Liver (tissue), 9 donors: Measurements from ENCODE around the gene TUBA4A. TPM values are rescaled to one million over a fixed set of nuclear protein-coding genes. Genes with fewer than 3 reads are reported as not detected.

Source experiments
- DNase-seq: peaks from one replicate; pipeline ENCODE4 v3.0.0-alpha.2; 2017; ENCODE audit warnings: low spot score
- H3K27ac ChIP-seq, 2 donors: one replicate each; pipeline ENCODE4 v1.7.0; 2013; ENCODE audit warnings: inconsistent platforms in 2 of 2, low read length in 2 of 2, control low read depth in 1 of 2, low read depth in 1 of 2, mild to moderate bottlenecking in 1 of 2
- H3K27me3 ChIP-seq, 4 donors: one replicate each; pipeline versions ENCODE4 v1.6.1 to v1.7.0; 2013; ENCODE audit warnings: low read length in 3 of 4, inconsistent platforms in 1 of 4, mild to moderate bottlenecking in 1 of 4, moderate library complexity in 1 of 4; ENCODE audit not compliant: control insufficient read depth in 4 of 4, insufficient read depth in 4 of 4
- H3K36me3 ChIP-seq, 4 donors: one replicate each; pipeline versions ENCODE4 v1.6.1 to v1.7.0; 2013; ENCODE audit warnings: low read length in 3 of 4, mild to moderate bottlenecking in 3 of 4, low read depth in 1 of 4, moderate library complexity in 1 of 4; ENCODE audit not compliant: control insufficient read depth in 4 of 4, insufficient read depth in 3 of 4
- H3K4me1 ChIP-seq, 4 donors: one replicate each; pipeline versions ENCODE4 v1.6.1 to v1.7.0; 2013; ENCODE audit warnings: low read length in 3 of 4, mild to moderate bottlenecking in 3 of 4, moderate library complexity in 1 of 4; ENCODE audit not compliant: control insufficient read depth in 4 of 4, insufficient read depth in 4 of 4
- H3K4me3 ChIP-seq, 3 donors: one replicate each; pipeline versions ENCODE4 v1.6.1 to v1.7.0; 2013; ENCODE audit warnings: low read length in 3 of 3, control low read depth in 1 of 3, low read depth in 1 of 3, mild to moderate bottlenecking in 1 of 3
- H3K9ac ChIP-seq, 2 donors: one replicate each; pipeline ENCODE4 v1.7.0; 2013; ENCODE audit warnings: low read length in 2 of 2, mild to moderate bottlenecking in 2 of 2, moderate library complexity in 2 of 2, control low read depth in 1 of 2, low read depth in 1 of 2
- H3K9me3 ChIP-seq, 4 donors: one replicate each; pipeline versions ENCODE4 v1.6.1 to v1.7.0; 2013; ENCODE audit warnings: low read length in 3 of 4; ENCODE audit not compliant: control insufficient read depth in 4 of 4
- ATF3 ChIP-seq: IDR thresholded peaks from 2 replicates; pipeline ENCODE4 v1.6.1; 2016; ENCODE audit warnings: antibody characterized with exemption
- CTCF ChIP-seq: fragments of 150-350 bp; IDR thresholded peaks from 2 replicates; pipeline ENCODE4 v1.5.1; 2017; ENCODE audit warnings: improper control_type of control experiment, low read depth, low read length; ENCODE audit not compliant: missing input control
- EGR1 ChIP-seq, 2 donors: IDR thresholded peaks; 2 replicates each; pipeline ENCODE4 v1.6.1; 2016 to 2018; ENCODE audit warnings: antibody characterized with exemption in 2 of 2, low read depth in 2 of 2
- FOXA1 ChIP-seq: IDR thresholded peaks from 2 replicates; pipeline ENCODE4 v1.6.1; 2016; ENCODE audit warnings: antibody characterized with exemption
- FOXA2 ChIP-seq: IDR thresholded peaks from 2 replicates; pipeline ENCODE4 v1.6.1; 2016; ENCODE audit warnings: antibody characterized with exemption
- GABPA ChIP-seq, 2 donors: IDR thresholded peaks in 1 of 2; conservative IDR thresholded peaks in 1 of 2; 2 replicates each; pipeline ENCODE4 v1.6.1; 2016; ENCODE audit warnings: antibody characterized with exemption in 2 of 2, mild to moderate bottlenecking in 1 of 2, moderate library complexity in 1 of 2
- HNF4A ChIP-seq, 2 donors: conservative IDR thresholded peaks; 2 replicates each; pipeline ENCODE4 v1.6.1; 2016; ENCODE audit warnings: antibody characterized with exemption in 2 of 2, mild to moderate bottlenecking in 2 of 2
- HNF4G ChIP-seq: IDR thresholded peaks from 2 replicates; pipeline ENCODE4 v1.6.1; 2016; ENCODE audit warnings: antibody characterized with exemption
- MAX ChIP-seq: IDR thresholded peaks from 2 replicates; pipeline ENCODE4 v1.6.1; 2016; ENCODE audit warnings: antibody characterized with exemption
- NR2F2 ChIP-seq: IDR thresholded peaks from 2 replicates; pipeline ENCODE4 v1.6.1; 2016; ENCODE audit warnings: antibody characterized with exemption
- RAD21 ChIP-seq, 2 donors: IDR thresholded peaks; 2 replicates each; pipeline ENCODE4 v1.6.1; 2016; ENCODE audit warnings: antibody characterized with exemption in 2 of 2, mild to moderate bottlenecking in 2 of 2
- SP1 ChIP-seq: IDR thresholded peaks from 2 replicates; pipeline ENCODE4 v1.6.1; 2018; ENCODE audit warnings: antibody characterized with exemption, mild to moderate bottlenecking
- TAF1 ChIP-seq: conservative IDR thresholded peaks from 2 replicates; pipeline ENCODE4 v1.6.1; 2016; ENCODE audit warnings: antibody characterized with exemption, mild to moderate bottlenecking
- YY1 ChIP-seq: IDR thresholded peaks from 2 replicates; pipeline ENCODE4 v1.6.1; 2016; ENCODE audit warnings: antibody characterized with exemption, mild to moderate bottlenecking
- ZBTB33 ChIP-seq: IDR thresholded peaks from 2 replicates; pipeline ENCODE4 v1.6.1; 2016; ENCODE audit warnings: antibody characterized with exemption
- WGBS: extraction: QIAGEN DNeasy Blood & Tissue Kit; methylation state at CpG from one replicate; pipeline ENCODE4 v1.1.7; 2013; 5-methylcytosine and 5-hydroxymethylcytosine counted together
- polyA plus RNA-seq, 2 donors: library from polyadenylated mRNA; stranded (reverse) in 1 of 2; unstranded in 1 of 2; fragments of 200-250 nt in 1 of 2; fragments of >200 nt in 1 of 2; fragmentation: Nextera tagmentation in 1 of 2; extraction: Ambion mirVana in 1 of 2; gene quantifications; one replicate each; pipeline versions ENCODE4 v1.2.1 to v1.2.3, GENCODE V29; 2013 to 2015
- total RNA-seq, 2 donors: library from RNA; depleted of rRNA; stranded (reverse); fragments of >200 nt; gene quantifications; one replicate each; pipeline ENCODE4 v1.2.3, GENCODE V29; 2014
- TF ChIP-seq, protein P1 (sequence below): IDR thresholded peaks from 2 replicates; pipeline ENCODE4 v1.6.1; 2016; ENCODE audit warnings: antibody characterized with exemption, mild to moderate bottlenecking
- donor health status: healthy.
- donor health status: healthy.
- donor health status: healthy.
- donor health status: healthy.
- donor health status: healthy.

The TUBA4A gene
- total and polyA plus RNA-seq, 4 donors, result 16.2 to 63.1 (median 31.6) TPM

- TF ChIP-seq, protein P1, sequence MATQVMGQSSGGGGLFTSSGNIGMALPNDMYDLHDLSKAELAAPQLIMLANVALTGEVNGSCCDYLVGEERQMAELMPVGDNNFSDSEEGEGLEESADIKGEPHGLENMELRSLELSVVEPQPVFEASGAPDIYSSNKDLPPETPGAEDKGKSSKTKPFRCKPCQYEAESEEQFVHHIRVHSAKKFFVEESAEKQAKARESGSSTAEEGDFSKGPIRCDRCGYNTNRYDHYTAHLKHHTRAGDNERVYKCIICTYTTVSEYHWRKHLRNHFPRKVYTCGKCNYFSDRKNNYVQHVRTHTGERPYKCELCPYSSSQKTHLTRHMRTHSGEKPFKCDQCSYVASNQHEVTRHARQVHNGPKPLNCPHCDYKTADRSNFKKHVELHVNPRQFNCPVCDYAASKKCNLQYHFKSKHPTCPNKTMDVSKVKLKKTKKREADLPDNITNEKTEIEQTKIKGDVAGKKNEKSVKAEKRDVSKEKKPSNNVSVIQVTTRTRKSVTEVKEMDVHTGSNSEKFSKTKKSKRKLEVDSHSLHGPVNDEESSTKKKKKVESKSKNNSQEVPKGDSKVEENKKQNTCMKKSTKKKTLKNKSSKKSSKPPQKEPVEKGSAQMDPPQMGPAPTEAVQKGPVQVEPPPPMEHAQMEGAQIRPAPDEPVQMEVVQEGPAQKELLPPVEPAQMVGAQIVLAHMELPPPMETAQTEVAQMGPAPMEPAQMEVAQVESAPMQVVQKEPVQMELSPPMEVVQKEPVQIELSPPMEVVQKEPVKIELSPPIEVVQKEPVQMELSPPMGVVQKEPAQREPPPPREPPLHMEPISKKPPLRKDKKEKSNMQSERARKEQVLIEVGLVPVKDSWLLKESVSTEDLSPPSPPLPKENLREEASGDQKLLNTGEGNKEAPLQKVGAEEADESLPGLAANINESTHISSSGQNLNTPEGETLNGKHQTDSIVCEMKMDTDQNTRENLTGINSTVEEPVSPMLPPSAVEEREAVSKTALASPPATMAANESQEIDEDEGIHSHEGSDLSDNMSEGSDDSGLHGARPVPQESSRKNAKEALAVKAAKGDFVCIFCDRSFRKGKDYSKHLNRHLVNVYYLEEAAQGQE, result no peak
- TF ChIP-seq YY1, result no peak
- peak; percentile 16 to 57 for TF ChIP-seq HNF4A (conservative IDR thresholded peaks at IDR 0.05)
Observed at GRCh38 chr2:219298759-219299371, 45.1 kb upstream of the TUBA4A start (continued).

DNA sequence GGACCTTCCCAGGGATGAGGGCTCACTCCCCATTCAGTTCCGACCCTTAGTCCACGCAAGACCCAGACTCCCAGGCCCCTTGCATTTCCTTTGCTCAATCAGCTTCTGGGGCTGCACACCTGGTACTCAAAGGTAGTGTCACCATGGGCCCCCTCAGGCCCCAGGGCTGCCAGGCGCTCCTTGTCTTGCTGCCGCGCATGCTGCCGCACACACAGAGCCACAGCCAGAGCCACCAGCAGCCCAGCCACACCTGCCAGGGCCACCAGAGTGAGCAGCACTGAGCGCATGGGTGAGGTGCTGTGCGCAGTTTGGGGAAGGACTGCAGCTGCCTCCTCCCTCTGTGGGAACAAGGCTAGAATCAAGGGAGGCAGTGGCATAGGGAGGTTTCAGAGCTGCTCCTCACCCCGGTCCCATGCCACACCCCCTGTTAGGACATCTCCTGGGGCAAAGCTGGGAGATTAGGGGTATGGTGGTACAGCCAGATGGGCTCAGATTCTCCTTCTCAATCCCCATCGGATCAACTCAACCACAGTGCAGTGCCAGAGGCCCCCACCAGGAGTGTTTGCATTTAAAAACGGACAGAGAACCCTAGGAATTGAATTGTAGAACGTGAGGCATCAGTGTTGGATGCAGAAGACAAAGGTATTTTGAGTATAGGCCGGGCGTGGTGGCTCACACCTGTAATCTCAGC lies 44.2 kb upstream of the TUBA4A start:
- Histone ChIP-seq H3K9me3 (no peaks in the 10 kb centered on the region), H3K27me3 (no peaks in the 10 kb centered on the region), H3K36me3 (no peaks in the 10 kb centered on the region), H3K4me1 (peaks cover 0 to 8% (median 5%) of the 10 kb centered on the region in 4 donors), H3K9ac (no peak overlapping the region), H3K4me3 (no peak overlapping the region), H3K27ac (no peak overlapping the region)
- DNase-seq, result peak; percentile 30
- 87% methylated on average over 14 of the region's 14 CpGs for WGBS
- no peak for TF ChIP-seq GABPA (IDR thresholded peaks at IDR 0.05 in 1 of 2, conservative IDR thresholded peaks at IDR 0.05 in 1 of 2)
- TF ChIP-seq ATF3, result no peak

GRCh38 chr2:219296631-219297391 lies 43.1 kb upstream of the TUBA4A start:
- DNase-seq, result peak; percentile 33
- WGBS, result 86% methylated on average over 25 of the region's 25 CpGs

GRCh38 chr2:219296142-219296541 lies 42.4 kb upstream of the TUBA4A start:
- Histone ChIP-seq H3K27ac (no peak overlapping the region), H3K9me3 (no peaks in the 10 kb centered on the region), H3K4me3 (no peak overlapping the region), H3K36me3 (no peaks in the 10 kb centered on the region), H3K9ac (no peak overlapping the region), H3K27me3 (no peaks in the 10 kb centered on the region), H3K4me1 (peaks cover 0 to 8% (median 5%) of the 10 kb centered on the region in 4 donors)
- peak; percentile 34 for DNase-seq
- WGBS, result 87% methylated on average over 14 of the region's 14 CpGs
- TF ChIP-seq FOXA1 (no peak), FOXA2 (no peak), RAD21 (IDR thresholded peaks at IDR 0.05) (no peak), EGR1 (IDR thresholded peaks at IDR 0.05; ENCODE audit: low read depth in 2 of 2) (no peak), HNF4A (conservative IDR thresholded peaks at IDR 0.05) (no peak), NR2F2 (no peak), CTCF (no peak), SP1 (no peak), HNF4G (no peak), MAX (no peak), ZBTB33 (no peak), GABPA (IDR thresholded peaks at IDR 0.05 in 1 of 2, conservative IDR thresholded peaks at IDR 0.05 in 1 of 2) (no peak), TAF1 (no peak)

More at GRCh38 chr2:219296631-219297391, 43.1 kb upstream of the TUBA4A start:
- TF ChIP-seq SP1, result no peak
- no peaks in the 10 kb centered on the region for H3K9me3 ChIP-seq
- no peaks in the 10 kb centered on the region for H3K27me3 ChIP-seq
- H3K4me1 ChIP-seq, result peaks cover 0 to 8% (median 5%) of the 10 kb centered on the region in 4 donors
- no peak overlapping the region for H3K4me3 ChIP-seq
- H3K27ac ChIP-seq, result no peak overlapping the region
- no peaks in the 10 kb centered on the region for H3K36me3 ChIP-seq
- H3K9ac ChIP-seq, result no peak overlapping the region
